ENCODE data around the gene ACSS1.

ACSS1 gene

DNA sequence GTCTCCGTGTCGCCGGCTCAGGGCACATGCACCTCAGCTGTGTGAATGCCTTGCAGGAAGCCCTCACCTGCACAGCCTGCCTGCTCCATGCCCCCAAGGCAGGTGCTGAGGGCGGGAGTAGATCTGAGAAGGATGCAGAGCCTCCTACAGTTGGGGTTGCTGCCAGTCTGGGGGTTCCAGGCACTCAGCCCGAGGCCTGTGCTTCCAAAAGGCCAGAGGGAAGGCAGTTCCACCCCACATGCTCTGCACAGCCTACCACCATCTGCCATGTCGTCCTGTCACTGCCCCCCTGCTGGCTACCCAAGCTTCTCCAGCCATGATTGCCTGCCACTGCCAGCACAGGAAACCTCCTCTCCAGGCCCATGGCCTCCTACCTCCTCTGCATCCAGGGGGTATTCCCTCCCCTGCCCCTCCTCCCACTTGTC lies 19.3 kb downstream of the ACSS1 start:
- TF ChIP-seq SPI1 (IDR thresholded peaks at IDR 0.05; ENCODE audit: borderline replicate concordance, low read depth) (no peak), GABPA (IDR thresholded peaks at IDR 0.05; ENCODE audit: low read depth) (no peak), POLR2AphosphoS5 (IDR thresholded peaks at IDR 0.05; ENCODE audit: low read depth) (no peak)
- TF ChIP-seq, protein P1, sequence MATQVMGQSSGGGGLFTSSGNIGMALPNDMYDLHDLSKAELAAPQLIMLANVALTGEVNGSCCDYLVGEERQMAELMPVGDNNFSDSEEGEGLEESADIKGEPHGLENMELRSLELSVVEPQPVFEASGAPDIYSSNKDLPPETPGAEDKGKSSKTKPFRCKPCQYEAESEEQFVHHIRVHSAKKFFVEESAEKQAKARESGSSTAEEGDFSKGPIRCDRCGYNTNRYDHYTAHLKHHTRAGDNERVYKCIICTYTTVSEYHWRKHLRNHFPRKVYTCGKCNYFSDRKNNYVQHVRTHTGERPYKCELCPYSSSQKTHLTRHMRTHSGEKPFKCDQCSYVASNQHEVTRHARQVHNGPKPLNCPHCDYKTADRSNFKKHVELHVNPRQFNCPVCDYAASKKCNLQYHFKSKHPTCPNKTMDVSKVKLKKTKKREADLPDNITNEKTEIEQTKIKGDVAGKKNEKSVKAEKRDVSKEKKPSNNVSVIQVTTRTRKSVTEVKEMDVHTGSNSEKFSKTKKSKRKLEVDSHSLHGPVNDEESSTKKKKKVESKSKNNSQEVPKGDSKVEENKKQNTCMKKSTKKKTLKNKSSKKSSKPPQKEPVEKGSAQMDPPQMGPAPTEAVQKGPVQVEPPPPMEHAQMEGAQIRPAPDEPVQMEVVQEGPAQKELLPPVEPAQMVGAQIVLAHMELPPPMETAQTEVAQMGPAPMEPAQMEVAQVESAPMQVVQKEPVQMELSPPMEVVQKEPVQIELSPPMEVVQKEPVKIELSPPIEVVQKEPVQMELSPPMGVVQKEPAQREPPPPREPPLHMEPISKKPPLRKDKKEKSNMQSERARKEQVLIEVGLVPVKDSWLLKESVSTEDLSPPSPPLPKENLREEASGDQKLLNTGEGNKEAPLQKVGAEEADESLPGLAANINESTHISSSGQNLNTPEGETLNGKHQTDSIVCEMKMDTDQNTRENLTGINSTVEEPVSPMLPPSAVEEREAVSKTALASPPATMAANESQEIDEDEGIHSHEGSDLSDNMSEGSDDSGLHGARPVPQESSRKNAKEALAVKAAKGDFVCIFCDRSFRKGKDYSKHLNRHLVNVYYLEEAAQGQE (IDR thresholded peaks at IDR 0.05; ENCODE audit: insufficient replicate concordance, low read depth), result no peak
- TF ChIP-seq, protein P2, sequence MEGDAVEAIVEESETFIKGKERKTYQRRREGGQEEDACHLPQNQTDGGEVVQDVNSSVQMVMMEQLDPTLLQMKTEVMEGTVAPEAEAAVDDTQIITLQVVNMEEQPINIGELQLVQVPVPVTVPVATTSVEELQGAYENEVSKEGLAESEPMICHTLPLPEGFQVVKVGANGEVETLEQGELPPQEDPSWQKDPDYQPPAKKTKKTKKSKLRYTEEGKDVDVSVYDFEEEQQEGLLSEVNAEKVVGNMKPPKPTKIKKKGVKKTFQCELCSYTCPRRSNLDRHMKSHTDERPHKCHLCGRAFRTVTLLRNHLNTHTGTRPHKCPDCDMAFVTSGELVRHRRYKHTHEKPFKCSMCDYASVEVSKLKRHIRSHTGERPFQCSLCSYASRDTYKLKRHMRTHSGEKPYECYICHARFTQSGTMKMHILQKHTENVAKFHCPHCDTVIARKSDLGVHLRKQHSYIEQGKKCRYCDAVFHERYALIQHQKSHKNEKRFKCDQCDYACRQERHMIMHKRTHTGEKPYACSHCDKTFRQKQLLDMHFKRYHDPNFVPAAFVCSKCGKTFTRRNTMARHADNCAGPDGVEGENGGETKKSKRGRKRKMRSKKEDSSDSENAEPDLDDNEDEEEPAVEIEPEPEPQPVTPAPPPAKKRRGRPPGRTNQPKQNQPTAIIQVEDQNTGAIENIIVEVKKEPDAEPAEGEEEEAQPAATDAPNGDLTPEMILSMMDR (IDR thresholded peaks at IDR 0.05; ENCODE audit: insufficient read depth, low read length), result no peak
- H3K27me3 ChIP-seq (ENCODE audit: insufficient read depth, poor library complexity, severe bottlenecking), result no peaks in the 10 kb centered on the region
- no peak overlapping the region for H3K27ac ChIP-seq (replicated peaks)
- H3K4me3 ChIP-seq (replicated peaks; ENCODE audit: insufficient read depth, low read length), result no peak overlapping the region
- DNase-seq (ENCODE audit: low read depth in 1 of 2, low spot score in 1 of 2), result no peak

DNA sequence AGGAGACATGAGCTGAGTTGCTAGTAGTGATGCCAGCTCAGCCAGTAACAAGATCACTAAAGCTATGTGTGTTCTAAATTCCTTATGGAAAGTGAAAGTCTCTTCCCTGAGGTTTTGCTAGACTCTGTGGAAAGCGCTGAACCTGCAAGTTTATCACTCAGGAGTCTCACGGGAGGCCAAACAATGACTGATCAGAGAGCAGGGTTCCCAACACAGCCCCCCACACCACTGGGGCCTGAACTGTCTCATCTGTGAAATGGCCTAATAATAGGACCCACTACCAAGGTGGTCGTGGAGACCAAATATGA lies 19.9 kb downstream of the ACSS1 start:
- TF ChIP-seq SPI1 (IDR thresholded peaks at IDR 0.05; ENCODE audit: borderline replicate concordance, low read depth) (no peak), POLR2AphosphoS5 (IDR thresholded peaks at IDR 0.05; ENCODE audit: low read depth) (no peak), GABPA (IDR thresholded peaks at IDR 0.05; ENCODE audit: low read depth) (no peak)
- TF ChIP-seq, protein P2 (IDR thresholded peaks at IDR 0.05; ENCODE audit: insufficient read depth, low read length), result no peak
- TF ChIP-seq, protein P1 (IDR thresholded peaks at IDR 0.05; ENCODE audit: insufficient replicate concordance, low read depth), result no peak
- Histone ChIP-seq H3K4me3 (replicated peaks; ENCODE audit: insufficient read depth, low read length) (no peak overlapping the region), H3K27ac (replicated peaks) (no peak overlapping the region), H3K27me3 (ENCODE audit: insufficient read depth, poor library complexity, severe bottlenecking) (no peaks in the 10 kb centered on the region)
- no peak for DNase-seq (ENCODE audit: low read depth in 1 of 2, low spot score in 1 of 2)

DNA sequence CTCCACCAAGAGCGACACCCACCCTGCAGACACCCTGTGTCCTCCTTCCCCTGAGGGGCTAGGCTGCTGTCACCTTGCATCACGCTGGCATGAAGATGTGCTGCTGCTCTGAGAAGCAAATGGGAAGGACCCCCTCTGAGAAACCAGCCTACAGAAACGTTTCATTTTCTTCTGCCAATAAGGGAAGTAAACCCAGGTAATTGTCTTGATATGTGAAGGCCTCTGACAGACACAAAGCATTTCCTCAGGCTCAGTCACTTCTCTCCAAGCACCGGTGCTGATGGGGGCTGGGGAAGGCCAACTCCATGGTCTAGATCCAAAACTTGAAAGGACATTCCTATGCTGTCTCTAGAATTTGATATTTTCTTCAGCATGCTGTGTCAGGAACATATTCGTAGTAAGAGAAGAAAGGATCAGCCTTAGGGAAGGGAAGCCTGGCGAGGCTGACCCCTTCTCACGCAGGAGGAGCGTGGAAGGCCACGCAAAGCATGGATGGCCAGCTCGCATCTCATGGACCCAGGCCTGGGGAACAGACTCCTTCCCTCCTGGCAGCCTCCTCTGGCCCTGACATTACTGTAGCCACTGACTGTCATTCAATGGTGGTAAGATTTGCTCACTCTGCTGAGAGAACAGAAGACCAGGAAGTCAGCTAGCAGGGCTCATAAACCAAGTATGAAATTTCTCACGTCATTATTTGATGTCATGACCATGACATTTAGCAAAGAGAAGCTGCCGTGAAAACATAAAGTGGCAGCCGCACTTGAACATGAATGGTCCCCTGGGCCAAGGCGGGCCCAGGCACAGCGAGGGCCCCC lies 20.4 kb downstream of the ACSS1 start:
- DNase-seq (ENCODE audit: low read depth in 1 of 2, low spot score in 1 of 2), result no peak
- Histone ChIP-seq H3K27ac (replicated peaks) (no peak overlapping the region), H3K4me3 (replicated peaks; ENCODE audit: insufficient read depth, low read length) (no peak overlapping the region), H3K27me3 (ENCODE audit: insufficient read depth, poor library complexity, severe bottlenecking) (no peaks in the 10 kb centered on the region)
- no peak for TF ChIP-seq POLR2AphosphoS5 (IDR thresholded peaks at IDR 0.05; ENCODE audit: low read depth)
- TF ChIP-seq GABPA (IDR thresholded peaks at IDR 0.05; ENCODE audit: low read depth), result no peak

DNA sequence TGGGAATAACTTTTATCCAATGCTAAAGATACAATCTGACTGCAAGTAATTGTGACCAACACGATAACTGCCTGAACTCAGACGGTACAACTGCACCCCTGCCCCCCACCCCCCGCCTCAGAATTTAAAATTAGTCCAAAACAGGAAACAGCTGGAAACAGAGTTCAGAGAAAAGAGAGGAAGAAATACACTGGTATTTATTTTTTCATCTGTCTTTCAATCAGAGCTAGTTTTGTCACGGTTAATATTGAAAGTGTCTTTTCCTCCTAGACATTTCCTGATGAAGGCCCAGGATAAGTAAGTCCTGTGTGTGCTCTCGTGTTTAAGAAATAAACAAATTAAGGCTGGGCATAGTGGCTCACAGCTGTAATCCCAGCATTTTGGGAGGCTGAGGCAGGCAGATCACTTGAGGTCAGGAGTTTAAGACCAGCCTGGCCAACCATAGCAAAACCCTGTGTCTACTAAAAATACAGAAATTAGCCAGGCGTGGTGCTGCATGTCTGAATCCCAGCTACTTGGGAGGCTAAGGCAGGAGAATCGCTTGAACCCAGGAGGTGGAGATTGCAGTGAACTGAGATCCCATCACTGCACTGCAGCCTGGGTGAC lies 21.5 kb downstream of the ACSS1 start:
- TF ChIP-seq, protein P1 (IDR thresholded peaks at IDR 0.05; ENCODE audit: insufficient replicate concordance, low read depth), result no peak
- TF ChIP-seq, protein P2 (IDR thresholded peaks at IDR 0.05; ENCODE audit: insufficient read depth, low read length), result no peak
- TF ChIP-seq POLR2AphosphoS5 (IDR thresholded peaks at IDR 0.05; ENCODE audit: low read depth), result no peak
- no peak for TF ChIP-seq SPI1 (IDR thresholded peaks at IDR 0.05; ENCODE audit: borderline replicate concordance, low read depth)
- no peak for TF ChIP-seq GABPA (IDR thresholded peaks at IDR 0.05; ENCODE audit: low read depth)

More for the DNA sequence above, 21.5 kb downstream of the ACSS1 start:
- no peak for DNase-seq (ENCODE audit: low read depth in 1 of 2, low spot score in 1 of 2)
- H3K27me3 ChIP-seq (ENCODE audit: insufficient read depth, poor library complexity, severe bottlenecking), result no peaks in the 10 kb centered on the region
- H3K27ac ChIP-seq (replicated peaks), result no peak overlapping the region
- H3K4me3 ChIP-seq (replicated peaks; ENCODE audit: insufficient read depth, low read length), result no peak overlapping the region
